T-helper 1 cell (primary cell): ENCODE data around the gene SLC6A1.

Source experiments
- DNase-seq, 5 donors: peaks; one replicate each; pipeline ENCODE4 v3.0.0-alpha.2; 2012 to 2020

Gene SLC6A1

GRCh38 chr3:10972072-10972782 lies 20.3 kb upstream of the SLC6A1 start:
- no peak for DNase-seq

- no peak for DNase-seq
Measured at GRCh38 chr3:10973046-10973595, 19.4 kb upstream of the SLC6A1 start.

DNA sequence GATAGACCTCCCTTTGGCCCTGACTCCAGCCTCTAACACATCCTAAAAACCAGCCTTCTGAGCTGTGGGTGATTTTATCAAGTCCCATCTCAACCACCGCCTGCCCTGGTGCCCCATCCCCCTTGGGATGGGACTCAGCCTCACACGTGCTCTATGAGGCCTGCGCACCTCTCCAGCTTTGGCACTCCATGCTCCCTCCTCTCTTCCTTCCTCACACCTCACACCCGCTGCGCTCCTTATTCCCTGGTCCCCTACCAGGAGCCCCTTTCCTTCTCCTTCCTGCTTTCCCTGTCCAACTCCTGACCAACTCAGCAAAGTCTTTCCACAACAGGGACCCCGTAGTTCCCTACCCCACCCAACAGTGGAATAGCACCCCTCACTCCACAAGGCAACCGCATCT lies 18.4 kb upstream of the SLC6A1 start:
- no peak for DNase-seq

DNA sequence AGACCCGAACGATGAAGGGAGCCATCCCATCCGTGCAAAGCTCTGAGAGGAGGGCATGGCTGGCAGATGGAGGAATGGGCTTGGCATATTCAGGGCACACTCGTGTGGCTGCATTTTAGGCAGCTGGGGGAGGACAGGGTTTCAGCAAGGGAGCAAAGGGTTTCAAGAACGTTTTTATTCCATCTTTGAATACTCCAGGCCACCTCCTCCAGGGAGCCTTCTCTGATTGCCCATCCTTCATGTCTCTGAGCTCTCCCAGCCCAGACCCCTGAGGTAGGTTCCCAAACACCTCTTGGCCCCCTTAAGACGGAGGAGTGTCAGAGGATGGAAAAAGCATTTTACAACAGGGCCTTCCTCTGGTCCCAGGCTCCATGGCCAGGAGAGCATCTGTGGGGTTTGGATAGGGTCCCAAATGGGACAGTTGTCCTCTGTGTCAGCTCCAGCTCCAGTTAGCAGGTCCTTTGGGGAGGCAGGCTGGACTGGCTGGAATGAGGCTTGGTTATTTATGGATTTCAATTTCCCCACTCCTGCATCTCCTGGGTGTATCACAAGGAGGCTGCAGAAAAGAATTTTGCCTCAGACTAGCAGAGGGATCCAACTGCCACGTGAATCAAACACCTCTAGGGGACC lies 17.7 kb upstream of the SLC6A1 start:
- DNase-seq: no peak

DNA sequence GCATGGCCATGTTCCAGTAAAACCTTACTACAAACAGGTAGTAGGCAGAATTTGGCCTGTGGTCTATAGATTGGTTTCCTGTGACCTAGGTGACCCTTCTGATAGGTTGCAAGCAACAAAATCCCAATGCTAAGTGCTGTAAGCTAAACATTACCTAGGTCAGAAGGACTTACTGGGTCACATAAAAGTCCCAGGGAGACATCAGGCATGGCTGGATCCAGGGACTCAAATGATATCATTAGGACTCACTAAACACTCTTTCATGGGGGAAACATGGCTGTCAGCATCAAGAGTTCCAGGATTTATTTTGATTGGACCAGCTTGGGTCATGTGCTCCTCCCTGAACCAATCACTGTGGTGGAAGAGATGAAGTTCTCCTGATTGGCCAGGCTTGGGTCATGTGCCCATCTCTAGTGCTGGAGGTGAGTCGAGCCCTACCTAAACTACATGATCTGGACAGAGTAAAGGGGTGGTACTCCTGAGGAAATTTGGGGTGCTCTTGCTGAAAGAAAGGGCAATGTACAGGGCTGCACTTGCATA lies 16.8 kb upstream of the SLC6A1 start:
- no peak for DNase-seq

DNA sequence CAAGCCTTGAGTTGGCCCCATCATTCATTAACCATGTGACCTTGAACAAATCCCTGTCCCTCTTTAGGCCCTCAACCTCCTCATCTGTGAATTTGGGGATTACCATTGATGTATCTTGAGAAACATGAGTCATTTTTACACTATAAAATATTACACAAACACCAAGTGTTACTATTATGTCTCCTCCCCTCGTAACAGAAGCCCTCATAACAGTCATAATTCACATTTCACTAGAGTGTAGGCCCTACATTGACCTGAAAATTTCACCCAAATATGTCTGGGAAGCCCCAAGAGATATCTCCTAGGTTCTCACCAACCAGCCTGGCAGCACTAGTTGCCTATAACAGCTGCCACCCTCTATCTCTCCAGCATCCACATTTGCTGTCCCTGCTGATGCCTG lies 15.8 kb upstream of the SLC6A1 start:
- DNase-seq: no peak

DNA sequence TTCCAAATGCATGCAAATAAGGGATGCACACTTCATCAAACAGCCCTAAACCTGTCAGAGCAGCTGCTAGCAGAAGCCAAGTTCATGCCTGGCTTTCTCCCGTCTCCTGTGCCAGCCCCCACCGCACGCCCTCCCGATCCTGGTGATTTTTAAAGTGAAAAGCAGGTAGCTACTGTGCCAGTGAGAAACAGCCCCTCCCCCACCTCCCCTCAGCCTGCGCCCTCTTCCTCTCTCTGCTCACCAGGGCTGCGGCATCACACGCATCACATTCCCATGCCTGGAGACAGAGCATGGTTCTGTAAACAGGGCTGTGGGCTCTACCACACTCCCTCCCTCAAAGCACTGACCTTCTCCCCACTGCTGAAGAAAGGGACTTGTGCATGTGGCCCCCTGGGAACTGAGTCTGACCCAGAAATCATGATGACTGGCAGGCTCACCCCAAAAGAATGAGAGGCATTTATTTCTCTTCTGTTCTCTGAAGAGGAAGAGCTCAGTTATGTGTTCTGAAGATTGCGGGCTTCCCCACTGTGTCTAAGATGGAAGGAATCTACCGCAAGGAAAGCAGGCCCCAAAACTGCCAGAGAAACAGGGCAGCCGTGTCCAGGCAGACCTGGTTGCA lies 14.5 kb upstream of the SLC6A1 start:
- DNase-seq: no peak

DNA sequence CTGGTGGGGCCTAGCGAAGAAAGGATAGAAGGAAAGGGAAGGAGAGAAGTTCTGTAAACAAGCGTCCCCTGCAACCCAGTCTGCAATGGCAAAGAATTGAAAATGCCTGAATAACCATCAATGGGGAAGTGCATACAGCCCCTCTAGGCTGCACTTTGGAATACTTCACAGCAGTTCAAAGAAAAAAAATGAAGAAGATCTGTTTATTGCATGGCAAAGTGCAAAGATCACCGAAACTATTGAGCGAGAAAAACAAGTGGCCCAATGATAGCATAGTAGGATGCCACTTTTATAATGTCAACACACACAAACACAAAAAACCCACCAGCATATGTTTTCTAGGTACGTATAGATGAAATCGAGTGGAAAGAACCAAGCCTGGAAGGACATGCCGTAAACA lies 13.6 kb upstream of the SLC6A1 start:
- DNase-seq: no peak

GRCh38 chr3:10980312-10980711 lies 12.2 kb upstream of the SLC6A1 start:
- DNase-seq: no peak

DNA sequence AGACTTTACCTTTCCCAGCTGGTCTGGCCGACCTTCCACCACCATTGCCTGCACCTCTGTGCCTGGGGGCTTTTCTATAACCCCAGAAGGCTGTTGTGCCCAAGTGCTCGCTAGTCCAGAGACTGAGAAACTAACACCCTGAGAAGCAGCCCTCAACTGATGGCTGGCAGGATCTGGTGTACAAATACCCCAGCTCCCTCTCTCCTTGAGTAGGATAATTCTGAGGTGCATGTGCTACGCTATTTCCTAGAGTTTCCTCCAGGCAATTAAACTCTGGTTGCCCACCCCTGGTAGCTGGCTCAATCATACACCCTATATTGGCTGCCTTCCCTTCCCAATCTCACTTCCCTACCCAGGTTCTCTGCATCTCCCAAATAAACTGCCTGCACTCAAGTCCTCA lies 11.5 kb upstream of the SLC6A1 start:
- DNase-seq: no peak

GRCh38 chr3:10981961-10982360 lies 10.6 kb upstream of the SLC6A1 start:
- no peak for DNase-seq

DNA sequence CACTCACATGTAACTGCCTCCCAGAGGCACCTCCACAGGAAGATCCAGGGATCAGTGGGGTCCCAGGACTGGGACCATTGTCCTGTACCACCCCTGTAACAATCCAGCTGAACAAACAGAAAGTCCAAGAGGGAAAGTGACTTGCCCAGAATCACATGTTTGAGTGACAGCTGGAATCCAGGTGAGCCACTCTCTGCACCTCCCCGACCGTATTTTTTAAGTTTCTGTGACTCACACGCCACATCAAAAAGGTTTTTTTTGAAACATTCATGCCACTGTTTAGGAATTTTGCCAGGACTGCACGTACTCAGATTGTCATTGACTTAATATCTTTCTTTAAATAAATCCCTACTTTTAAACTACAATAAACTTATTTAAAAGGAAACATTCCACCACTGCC lies 9.8 kb upstream of the SLC6A1 start:
- DNase-seq: no peak

DNA sequence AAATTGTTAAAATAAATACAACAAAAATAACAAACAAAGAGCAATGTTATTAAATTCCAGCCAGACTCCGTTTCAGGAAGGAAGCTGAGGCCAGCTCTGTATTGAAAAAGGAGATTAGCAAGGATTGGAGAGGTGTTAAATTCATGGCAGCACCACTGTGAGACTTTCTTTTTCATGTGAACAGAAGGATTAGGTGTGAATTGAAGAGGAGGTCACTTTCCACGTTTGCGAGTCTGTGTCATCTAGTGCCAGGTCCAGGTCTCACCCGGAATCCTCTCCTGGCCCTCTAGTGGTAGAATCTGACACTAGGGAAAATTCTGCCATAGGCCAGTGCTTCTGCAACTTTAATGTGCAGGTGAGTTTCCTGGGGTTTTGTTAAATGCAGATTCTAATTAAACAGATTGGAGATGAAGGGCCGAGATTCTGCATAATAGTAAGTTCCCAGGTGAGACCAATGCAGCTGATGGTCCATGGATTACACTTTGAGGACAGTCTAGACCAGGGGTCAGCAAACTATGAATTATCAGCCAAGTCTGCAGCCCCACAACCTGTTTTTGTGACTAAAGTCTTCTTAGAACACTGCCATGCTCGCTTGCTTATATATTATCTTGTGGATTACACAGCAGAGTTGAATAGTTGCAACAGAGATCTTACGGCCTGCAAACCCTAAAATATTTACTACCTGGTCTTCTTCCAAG lies 9.2 kb upstream of the SLC6A1 start:
- DNase-seq: peak in 1 of 5 donors; percentile 4

GRCh38 chr3:10984371-10984896 lies 8.1 kb upstream of the SLC6A1 start:
- DNase-seq: no peak

- no peak for DNase-seq
Measured at GRCh38 chr3:10985181-10985580, 7.4 kb upstream of the SLC6A1 start.

DNA sequence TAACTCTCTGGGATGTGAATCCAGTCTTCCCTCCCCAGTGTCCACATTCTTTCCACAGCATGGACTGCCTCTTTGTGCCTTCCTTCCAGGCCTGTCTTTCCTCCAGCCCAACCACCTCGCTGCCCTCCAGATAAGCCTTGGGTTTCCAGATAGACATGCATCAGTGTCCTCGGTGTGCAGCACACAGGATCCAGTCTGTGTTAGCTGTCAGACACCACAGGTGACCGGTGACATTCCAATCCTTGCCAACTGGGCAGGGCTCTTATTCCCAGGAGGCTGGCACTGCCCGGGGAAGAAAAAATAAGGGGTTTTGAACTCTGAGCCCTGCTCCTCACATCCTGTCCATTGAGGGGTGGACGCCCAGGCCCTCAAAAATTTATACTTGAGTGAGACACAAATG lies 6.0 kb upstream of the SLC6A1 start:
- DNase-seq: no peak

DNA sequence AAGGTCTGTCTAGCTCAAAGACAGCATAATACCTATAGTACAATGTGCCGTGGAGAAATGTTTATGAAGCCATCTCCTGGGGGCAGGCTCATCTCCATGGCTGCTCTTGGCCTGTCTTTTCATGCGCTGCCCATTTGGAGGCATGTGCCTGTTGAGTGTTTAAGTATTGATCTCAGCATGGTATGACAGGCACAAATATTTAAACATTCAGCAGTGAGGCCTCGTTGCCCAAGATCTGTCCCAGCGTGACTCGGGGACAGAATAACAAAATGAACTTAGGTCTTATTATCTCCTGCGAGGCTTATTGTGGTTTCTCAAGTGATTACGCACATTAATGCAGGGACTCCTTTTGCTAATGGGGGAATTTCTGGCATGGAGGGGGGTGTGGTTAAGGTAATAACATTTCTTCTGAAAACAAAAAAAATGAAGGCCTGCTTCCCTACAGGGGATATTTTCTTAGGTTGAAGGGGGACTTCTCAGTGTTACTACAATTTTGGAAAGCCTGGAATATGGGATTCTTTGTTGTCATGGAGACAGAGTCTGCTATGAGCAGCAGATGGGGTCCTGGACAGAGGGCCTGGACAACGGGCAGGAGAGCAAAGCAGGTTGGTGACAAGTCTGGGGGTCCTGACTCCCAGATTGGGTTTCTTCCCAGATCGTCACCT lies 4.4 kb upstream of the SLC6A1 start:
- no peak for DNase-seq

GRCh38 chr3:10988991-10989484 lies 3.5 kb upstream of the SLC6A1 start:
- DNase-seq: no peak

- DNase-seq: no peak
Measured at GRCh38 chr3:10992943-10993728, 588 bp downstream of the SLC6A1 start.

GRCh38 chr3:10993729-10994065 lies 1.1 kb downstream of the SLC6A1 start:
- DNase-seq: no peak

DNA sequence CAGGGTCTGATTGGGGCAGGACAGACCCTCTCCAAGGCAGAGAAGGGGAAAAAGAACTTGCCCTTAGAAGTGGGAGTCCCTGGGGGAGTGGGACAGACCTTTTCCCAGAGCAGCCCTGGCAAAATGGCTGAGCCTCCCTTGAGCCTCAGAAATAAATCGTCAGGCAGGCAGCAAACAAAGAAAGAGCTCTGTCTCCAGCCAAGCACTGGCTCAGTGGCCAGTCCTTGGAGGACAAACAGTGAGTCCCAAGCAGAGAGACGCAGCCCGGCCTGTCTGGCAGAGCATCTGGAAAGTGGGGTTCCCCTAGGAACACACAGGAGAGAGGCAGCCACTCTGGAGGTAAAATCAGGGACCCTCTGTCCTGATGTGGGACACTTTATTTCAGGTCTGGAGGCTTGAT lies 1.8 kb downstream of the SLC6A1 start:
- no peak for DNase-seq
